ENCODE results near the gene PLAGL1.
"Not testable (repeated sequence)": the region's sequence is repeated elsewhere in the genome, so short reads cannot be mapped to it uniquely, and the experiment has no call there.

Gene PLAGL1

DNA sequence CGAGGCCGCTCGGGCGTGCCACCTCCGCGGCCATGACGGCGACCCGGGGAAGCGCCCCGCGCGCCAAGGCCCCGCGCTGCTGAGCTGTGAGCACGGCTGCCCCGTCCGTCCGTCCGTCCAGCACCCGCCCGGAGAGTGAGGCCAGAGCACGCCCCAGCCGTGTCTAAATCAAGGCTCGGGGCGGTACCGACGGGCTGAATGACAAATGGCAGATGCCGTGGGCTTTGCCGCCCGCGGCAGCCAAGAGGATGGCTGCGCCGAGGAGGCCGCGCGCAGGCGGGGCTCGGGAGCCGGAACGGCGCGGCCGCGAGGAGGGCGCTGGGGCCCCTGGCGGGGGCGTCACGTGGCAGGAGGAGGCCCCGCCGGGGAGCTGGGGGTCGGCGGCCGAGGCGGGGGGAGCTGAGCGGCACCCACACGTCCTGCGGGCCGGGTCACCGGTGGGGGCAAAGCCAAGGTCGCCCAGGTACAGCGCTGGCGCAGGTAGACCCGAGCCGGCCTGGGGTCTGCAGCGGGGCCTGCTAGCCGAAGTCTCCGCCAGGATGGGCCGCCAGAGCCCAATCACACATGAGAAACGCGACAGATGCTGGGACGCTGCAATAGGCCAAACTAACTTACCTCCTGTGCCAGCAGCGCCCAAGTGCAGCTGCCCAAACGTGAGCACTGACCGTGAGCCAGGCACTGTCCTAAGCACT lies at the start of gene PLAGL1:
Gene PLAGL1 (minus strand): TSS at position 140 of the 692 bp plus-strand sequence. CDS start 60,123 bp downstream, outside the sequence.
- no peak for DNase-seq (ENCODE audit: low read depth in 2 of 2)

DNA sequence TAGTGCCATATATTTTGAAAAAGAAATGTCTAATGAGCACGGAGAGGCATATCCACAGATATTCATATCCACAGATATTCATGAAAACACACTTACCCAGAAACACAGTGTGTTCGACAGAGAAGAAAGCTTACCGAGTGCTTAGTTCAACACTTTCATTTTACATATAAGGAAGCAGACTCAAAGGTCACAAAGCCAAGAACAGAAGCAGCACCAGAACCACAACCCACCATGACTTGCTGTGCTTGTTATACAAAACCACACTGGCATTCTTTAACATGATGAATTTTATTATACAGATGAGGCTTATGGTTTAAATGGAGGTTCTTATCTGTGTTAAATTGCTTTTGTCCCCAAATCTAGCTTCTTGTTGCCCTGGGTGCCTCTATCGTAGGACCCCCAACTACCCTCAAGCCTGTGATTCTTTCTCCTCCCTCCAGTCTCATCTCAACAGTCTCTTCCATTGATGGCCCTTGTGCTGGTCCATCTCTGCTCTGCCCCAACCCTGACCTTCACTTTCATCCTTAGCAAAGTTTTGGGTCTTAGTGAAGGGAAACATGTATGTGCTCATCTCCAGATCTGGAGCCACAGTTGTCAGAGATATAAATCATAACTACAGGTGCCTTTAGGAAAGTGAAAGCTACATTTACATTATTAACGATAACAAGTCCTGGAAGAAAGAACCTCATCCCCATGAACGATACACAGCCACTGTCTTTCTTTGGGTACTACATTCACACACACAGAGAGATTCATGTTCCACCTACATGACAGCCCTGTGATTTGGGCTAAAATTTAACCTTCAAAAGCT lies 47.3 kb upstream of the PLAGL1 start:
- DNase-seq (ENCODE audit: low read depth in 2 of 2), result no peak

DNA sequence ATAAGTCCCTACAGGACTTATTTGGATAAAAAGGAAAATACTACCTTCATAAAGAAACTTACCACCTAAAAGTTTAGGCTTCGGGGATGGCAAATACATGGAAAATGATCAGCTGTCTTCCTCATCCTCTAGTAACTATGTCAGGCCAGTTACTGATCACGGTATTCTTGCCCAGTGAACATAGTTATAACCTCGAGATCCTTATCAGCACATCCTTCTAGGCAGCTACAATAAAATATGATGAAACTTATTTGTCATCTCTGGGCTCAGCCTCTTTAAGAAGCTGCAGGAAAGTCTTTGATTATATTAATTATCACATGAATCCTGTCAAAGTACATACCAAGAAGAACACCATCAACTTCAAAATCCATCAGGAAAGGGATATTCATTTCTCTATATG lies 45.5 kb upstream of the PLAGL1 start:
- no peak for DNase-seq (ENCODE audit: low read depth in 2 of 2)

- no peak for DNase-seq (ENCODE audit: low read depth in 2 of 2)
These were observed 44.4 kb upstream of the PLAGL1 start for GRCh38 chr6:144052488-144052887.

- no peak for DNase-seq (ENCODE audit: low read depth in 2 of 2)
These were observed 41.3 kb upstream of the PLAGL1 start for GRCh38 chr6:144049386-144049785.

GRCh38 chr6:144047688-144048087 lies 39.6 kb upstream of the PLAGL1 start:
- no peak for DNase-seq (ENCODE audit: low read depth in 2 of 2)

- not testable (repeated sequence) for DNase-seq (ENCODE audit: low read depth in 2 of 2)
These were observed 38.6 kb upstream of the PLAGL1 start for GRCh38 chr6:144046672-144047071.

- not testable (repeated sequence) for DNase-seq (ENCODE audit: low read depth in 2 of 2)
These were observed 36.9 kb upstream of the PLAGL1 start for GRCh38 chr6:144044989-144045388.

DNA sequence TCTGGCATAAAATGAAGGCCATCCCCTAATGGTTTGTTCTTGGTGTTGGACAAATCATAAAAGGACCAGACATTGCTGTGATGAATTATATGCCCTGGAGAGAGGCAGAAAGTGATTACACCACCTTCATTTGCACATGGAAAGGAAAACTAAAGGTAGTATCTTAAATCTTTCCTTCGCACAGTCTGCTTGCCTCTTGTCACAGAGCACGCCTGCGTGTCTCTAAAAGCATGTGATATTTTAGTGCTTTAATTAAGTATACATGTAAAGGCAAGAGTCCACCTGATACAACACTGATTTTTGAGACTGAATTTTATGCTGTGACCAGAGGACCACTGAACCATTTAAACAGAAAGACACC lies 28.8 kb upstream of the PLAGL1 start:
- no peak for DNase-seq (ENCODE audit: low read depth in 2 of 2)

- DNase-seq (ENCODE audit: low read depth in 2 of 2), result no peak
These were observed 28.2 kb upstream of the PLAGL1 start for GRCh38 chr6:144036064-144036834.

DNA sequence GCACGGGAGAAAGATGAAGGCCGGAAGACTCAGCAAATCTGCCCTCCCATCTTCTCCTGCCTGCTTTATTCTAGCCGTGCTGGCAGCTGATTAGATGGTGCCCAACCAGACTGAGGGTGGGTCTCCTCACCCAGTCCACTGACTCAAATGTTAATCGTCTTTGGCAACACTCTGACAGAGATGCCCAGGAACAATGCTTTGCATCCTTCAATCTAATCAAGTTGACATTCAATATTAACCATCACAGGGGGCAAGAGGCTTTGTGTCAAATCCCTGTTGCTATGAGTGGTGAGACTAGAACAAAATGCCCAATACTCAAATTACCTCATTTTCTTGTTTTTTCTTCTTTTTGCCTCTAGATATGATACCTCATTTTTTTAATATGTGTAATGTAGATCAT lies 27.4 kb upstream of the PLAGL1 start:
- no peak for DNase-seq (ENCODE audit: low read depth in 2 of 2)

GRCh38 chr6:144033816-144034735 lies 26.0 kb upstream of the PLAGL1 start:
- no peak for DNase-seq (ENCODE audit: low read depth in 2 of 2)

DNA sequence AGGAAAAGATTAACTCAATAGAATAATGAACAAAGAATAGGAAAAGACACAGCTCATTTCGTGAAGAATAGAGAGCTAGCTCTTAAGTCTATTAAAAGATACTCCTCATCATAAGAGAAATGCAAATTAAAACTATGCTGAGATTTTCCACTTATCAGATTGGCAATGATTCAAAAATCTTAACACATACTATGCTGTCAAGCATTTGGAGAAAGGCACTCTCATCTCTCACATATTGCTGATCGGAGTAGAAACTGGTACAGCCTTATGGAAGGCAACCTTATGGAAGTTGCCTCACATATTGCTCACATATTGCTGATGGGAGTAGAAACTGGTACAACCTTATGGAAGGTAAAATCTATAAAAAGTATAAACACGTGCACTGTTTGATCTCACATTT lies 21.4 kb upstream of the PLAGL1 start:
- no peak for DNase-seq (ENCODE audit: low read depth in 2 of 2)

GRCh38 chr6:144027932-144028587 lies 20.0 kb upstream of the PLAGL1 start:
- no peak for DNase-seq (ENCODE audit: low read depth in 2 of 2)

DNA sequence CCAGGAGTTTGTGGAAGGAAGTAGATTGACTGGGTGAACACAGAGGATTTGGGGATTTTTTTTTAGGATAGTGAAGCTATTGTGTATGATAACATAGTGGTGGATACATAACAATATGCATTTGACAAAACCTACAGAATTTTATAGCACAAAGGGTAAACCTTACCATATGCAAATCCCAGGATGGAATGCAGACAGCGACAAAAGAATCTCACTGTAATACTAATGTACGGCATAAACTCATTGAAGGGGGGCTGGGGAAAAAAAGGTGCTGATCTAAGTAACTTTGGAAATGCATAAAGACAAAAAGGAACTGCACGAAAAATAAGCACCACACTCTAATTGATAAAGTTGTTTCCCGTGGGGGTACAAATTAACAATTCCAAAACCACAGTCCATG lies 15.2 kb upstream of the PLAGL1 start:
- DNase-seq (ENCODE audit: low read depth in 2 of 2), result no peak

DNA sequence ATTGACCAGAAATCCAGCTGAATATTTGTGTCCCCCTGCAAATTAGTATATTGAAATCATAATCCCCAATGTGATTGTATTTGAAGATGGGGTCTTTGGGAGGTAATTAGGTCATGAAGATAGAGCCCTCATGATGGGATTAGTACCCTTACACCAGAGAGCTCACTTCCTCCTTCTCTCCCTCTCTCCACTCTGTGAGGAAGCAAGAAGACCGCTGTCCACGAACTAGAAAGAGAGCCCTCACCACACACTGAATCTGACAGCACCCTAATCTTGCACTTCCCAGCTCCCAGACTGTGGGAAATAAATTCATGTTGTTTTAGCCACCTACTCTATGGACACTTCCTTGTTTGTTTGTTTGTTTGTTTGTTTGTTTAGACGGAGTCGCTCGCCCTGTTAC lies 11.9 kb upstream of the PLAGL1 start:
- no peak for DNase-seq (ENCODE audit: low read depth in 2 of 2)

DNA sequence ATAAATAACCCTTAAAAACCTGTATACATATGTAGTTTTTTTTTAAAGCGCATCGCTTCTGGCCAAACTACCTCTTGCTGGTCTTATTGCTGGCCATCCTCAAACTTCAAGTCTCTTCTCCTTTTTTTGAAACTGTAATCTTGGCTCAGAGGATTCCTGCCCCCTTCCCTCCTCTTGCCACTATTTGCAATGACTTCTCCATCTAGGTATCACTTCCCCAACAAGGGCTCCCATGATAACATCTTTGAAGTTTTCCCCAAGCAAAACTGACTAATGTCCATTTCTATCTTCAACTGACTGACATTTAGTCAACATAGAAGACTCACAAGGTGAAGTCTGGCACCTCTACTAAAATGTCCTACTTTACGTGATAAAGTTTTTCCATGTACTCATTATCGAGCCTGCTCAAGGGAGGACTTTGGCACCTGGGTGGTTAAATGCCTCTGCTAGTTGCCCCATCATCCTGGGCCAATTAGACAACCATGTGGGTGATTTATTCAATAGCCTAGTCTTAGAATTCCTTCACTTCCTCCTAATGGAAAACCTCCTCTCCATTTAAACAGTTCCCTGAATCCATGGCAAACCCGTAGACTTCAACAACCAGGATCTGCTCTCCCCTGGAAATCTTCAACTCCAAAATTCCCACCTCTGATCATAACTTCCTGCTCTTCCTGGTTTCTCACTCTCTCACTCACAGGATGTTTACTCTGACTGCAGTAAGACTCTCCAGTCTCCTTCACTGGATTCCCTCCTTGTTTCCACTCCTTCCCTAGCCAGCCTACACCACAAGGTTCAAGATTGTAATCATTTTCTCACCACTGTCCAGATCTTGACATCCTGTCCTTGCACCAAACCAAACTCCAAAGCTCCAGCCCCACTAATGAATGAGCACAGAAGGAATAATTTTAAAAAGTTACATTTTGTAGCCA lies 9.4 kb upstream of the PLAGL1 start:
- no peak for DNase-seq (ENCODE audit: low read depth in 2 of 2)

DNA sequence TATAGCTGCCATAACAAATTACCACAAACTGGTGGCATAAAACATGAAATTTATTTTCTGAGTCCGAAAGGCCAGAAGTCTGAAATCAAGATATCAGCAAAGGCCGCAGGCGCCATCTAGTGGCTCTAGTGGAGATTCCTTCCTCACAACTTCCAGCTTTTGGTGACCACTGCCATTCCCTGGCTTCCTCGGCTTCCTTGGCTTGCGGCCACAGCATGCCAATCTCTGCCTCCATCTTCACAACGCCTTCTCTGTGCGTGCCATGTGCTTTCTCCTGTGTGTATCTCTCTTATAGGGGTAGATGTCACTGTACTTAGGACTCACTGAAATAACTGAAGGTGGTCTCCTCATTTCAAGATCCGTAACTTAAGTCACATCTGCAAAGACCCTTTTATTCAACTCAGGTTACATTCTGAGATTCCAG lies 5.4 kb upstream of the PLAGL1 start:
- DNase-seq (ENCODE audit: low read depth in 2 of 2), result peak; percentile 45 to 47

DNA sequence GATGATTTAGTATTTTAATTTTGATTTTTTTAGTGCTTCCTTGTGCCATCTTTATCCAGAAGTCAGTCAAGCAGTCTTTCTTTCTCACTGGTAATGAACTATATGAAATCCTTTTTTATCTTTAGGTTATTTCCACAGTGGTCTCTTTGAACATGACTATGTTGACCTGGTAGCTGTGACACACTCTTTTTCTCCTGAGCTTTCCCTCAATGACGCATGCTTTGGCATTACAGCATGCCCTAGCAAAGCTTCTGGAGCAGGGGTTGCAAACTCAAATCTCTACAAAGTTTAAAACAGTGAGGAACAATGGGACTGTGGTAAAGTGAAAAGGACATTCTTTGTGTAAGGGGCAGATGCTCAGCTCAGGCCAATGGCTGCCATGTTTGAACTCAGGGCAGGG lies 4.5 kb upstream of the PLAGL1 start:
- no peak for DNase-seq (ENCODE audit: low read depth in 2 of 2)

DNA sequence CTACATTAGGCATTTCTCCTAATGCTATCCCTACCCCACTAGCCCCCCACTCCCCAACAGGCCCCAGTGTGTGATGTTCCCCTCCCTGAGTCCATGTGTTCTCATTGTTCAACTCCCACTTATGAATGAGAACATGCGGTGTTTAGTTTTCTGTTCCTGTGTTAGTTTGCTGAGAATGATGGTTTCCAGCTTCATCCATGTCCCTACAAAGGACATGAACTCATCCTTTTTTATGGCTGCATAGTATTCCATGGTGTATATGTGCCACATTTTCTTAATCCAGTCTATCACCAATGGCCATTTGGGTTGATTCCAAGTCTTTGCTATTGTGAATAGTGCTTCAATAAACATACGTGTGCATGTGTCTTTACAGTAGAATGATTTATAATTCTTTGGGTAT lies 1.6 kb upstream of the PLAGL1 start:
- DNase-seq (ENCODE audit: low read depth in 2 of 2), result not testable (repeated sequence)

All from activated CD4-positive, alpha-beta T cell treated with anti-CD3 and anti-CD28 coated beads for 24 hours (primary cell).